ENCODE results near the gene PGC.

The PGC gene

GRCh38 chr6:41747256-41748101, at the start of gene PGC:
TSS of gene PGC (minus strand) at chr6:41747397. CDS start at chr6:41747334, 63 bp downstream.
- DNase-seq, result no peak

- no peak for DNase-seq
These were observed 49.3 kb upstream of the PGC start for GRCh38 chr6:41796474-41796873.

- no peak for DNase-seq
These were observed 44.8 kb upstream of the PGC start for GRCh38 chr6:41791984-41792383.

- no peak for DNase-seq
These were observed 44.1 kb upstream of the PGC start for GRCh38 chr6:41791305-41791704.

- no peak for DNase-seq
These were observed 42.8 kb upstream of the PGC start for GRCh38 chr6:41790045-41790444.

- DNase-seq, result no peak
These were observed 42.2 kb upstream of the PGC start for GRCh38 chr6:41789390-41789724.

GRCh38 chr6:41787219-41787917, 40.2 kb upstream of the PGC start, which contains the start of gene TOMM6:
TSS of gene TOMM6 (plus strand) at chr6:41787694. CDS start at chr6:41787698, 4 bp downstream.
- DNase-seq, result peak; percentile 32

- no peak for DNase-seq
These were observed 39.4 kb upstream of the PGC start for GRCh38 chr6:41786451-41787218.

- DNase-seq, result no peak
These were observed 38.7 kb upstream of the PGC start for GRCh38 chr6:41785689-41786450.

- no peak for DNase-seq
These were observed 38.1 kb upstream of the PGC start for GRCh38 chr6:41785254-41785653.

GRCh38 chr6:41784581-41785171, 37.5 kb upstream of the PGC start:
- no peak for DNase-seq

- no peak for DNase-seq
These were observed 36.0 kb upstream of the PGC start for GRCh38 chr6:41783106-41783780.

GRCh38 chr6:41781366-41781730, 34.2 kb upstream of the PGC start:
- DNase-seq, result no peak

GRCh38 chr6:41780551-41781365, 33.6 kb upstream of the PGC start, which contains the start of gene PRICKLE4:
TSS of gene PRICKLE4 (plus strand) at chr6:41780782. CDS start at chr6:41783474, 2,692 bp downstream.
- no peak for DNase-seq

- no peak for DNase-seq
These were observed 32.8 kb upstream of the PGC start, which contains the start of gene FRS3 for GRCh38 chr6:41779788-41780550. TSS of gene FRS3 (minus strand) at chr6:41779900. CDS start at chr6:41776987, 2,913 bp downstream.

- no peak for DNase-seq
These were observed 32.1 kb upstream of the PGC start for GRCh38 chr6:41779336-41779735.

- DNase-seq, result no peak
These were observed 31.7 kb upstream of the PGC start for GRCh38 chr6:41778895-41779294.

- no peak for DNase-seq
These were observed 30.5 kb upstream of the PGC start for GRCh38 chr6:41777551-41778285.

- DNase-seq, result no peak
These were observed 28.2 kb upstream of the PGC start for GRCh38 chr6:41775293-41775882.
